ENCODE data around the gene ULK4. TPM values are rescaled to one million over a fixed set of nuclear protein-coding genes. Genes with fewer than 3 reads are reported as not detected.

Gene ULK4
- total and polyA plus RNA-seq, 9 of the 15 experiments (the other 6 are each of a cell fraction or from before 2014, with no cell fraction given), result 3.0 to 5.9 (median 3.5) TPM

GRCh38 chr3:41317718-41318117 lies 644.2 kb downstream of the ULK4 start:
- H3K27ac ChIP-seq (ENCODE audit: extremely low read depth, low read depth, low read length), result no peak overlapping the region
- H3K9ac ChIP-seq (ENCODE audit: insufficient read depth in 1 of 2, low read depth in 2 of 2, low read length in 2 of 2), result no peak overlapping the region
- H3K79me2 ChIP-seq (ENCODE audit: control insufficient read depth, insufficient read depth, low read length), result no peaks in the 10 kb centered on the region
- no TSS peak for BruUV-seq (replicated peaks)
- ATAC-seq (no peak), FAIRE-seq (no peak), DNase-seq (ENCODE audit: extremely low read depth in 1 of 4, low spot score in 3 of 4) (no peak)
- ChIA-PET POLR2A (no interaction called here), CTCF (ENCODE audit: low intra/inter-chr PET ratio) (no interaction called here)
- 0% methylated on average over 1 of the region's 1 CpG for whole genome bisulfite sequencing (ENCODE audit: insufficient coverage, low coverage, missing lambda C conversion rate)
- H3K27me3 ChIP-seq (ENCODE audit: control insufficient read depth in 2 of 2, insufficient read depth in 2 of 2, low read length in 2 of 2), result peaks cover 2 to 11% of the 10 kb centered on the region in 2 experiments; a peak in 3 of 5 replicates
- no peak for TF ChIP-seq TBP (optimal IDR thresholded peaks at IDR 0.05; ENCODE audit: low read depth, low read length)
- no peak for TF ChIP-seq ZNF354B (CRISPR knock-in tag; IDR thresholded peaks at IDR 0.05)
- TF ChIP-seq ZNF124 (CRISPR knock-in tag; IDR thresholded peaks at IDR 0.05), result no peak
- TF ChIP-seq ZBTB8A (IDR thresholded peaks at IDR 0.05; ENCODE audit: partially characterized antibody), result no peak
- no peak for TF ChIP-seq GTF2A2 (tag; IDR thresholded peaks at IDR 0.05)
- no peak for TF ChIP-seq SP1 (CRISPR knock-in tag; IDR thresholded peaks at IDR 0.05)
- TF ChIP-seq ZMIZ1 (IDR thresholded peaks at IDR 0.05; ENCODE audit: low read depth in 2 of 2, low read length in 2 of 2), result no peak
- no peak for TF ChIP-seq SUPT5H (IDR thresholded peaks at IDR 0.05)
- no peaks in the 10 kb centered on the region for H4K20me1 ChIP-seq (replicated peaks; ENCODE audit: control insufficient read depth, insufficient read depth, low read length)
- no peaks in the 10 kb centered on the region for H3K36me3 ChIP-seq (ENCODE audit: control insufficient read depth, insufficient read depth, low read length)
- H2AFZ ChIP-seq (ENCODE audit: low read depth, low read length), result no peak overlapping the region
- no peaks in the 10 kb centered on the region for H3K9me3 ChIP-seq (replicated peaks; ENCODE audit: control insufficient read depth, insufficient read depth, low read depth, low read length)
- no peak overlapping the region for H3K4me2 ChIP-seq (ENCODE audit: insufficient read depth, low read length)
- no peaks in the 10 kb centered on the region; a peak in 1 of 5 replicates for H3K4me1 ChIP-seq (replicated peaks in 1 of 2; ENCODE audit: control insufficient read depth in 2 of 2, insufficient read depth in 2 of 2, low read length in 2 of 2)
- H3K9me1 ChIP-seq (ENCODE audit: control insufficient read depth, insufficient read depth, low read length), result no peaks in the 10 kb centered on the region
- in situ Hi-C loops (cut with MboI) (no loop called here), intact Hi-C loops (cut with micrococcal nuclease) (no loop called here)
- H3K4me3 ChIP-seq, result no peak overlapping the region

Data from K562 (cell line).